ENCODE measurements around the gene TBC1D5.

The TBC1D5 gene

GRCh38 chr3:17175187-17175807 is 567.1 kb downstream of the TBC1D5 start:
- Mint-ChIP-seq H3K4me3 (no peak overlapping the region), H3K27ac (no peak overlapping the region), H3K36me3 (peaks cover 28% of the 10 kb centered on the region)

GRCh38 chr3:17166369-17166768 is 576.1 kb downstream of the TBC1D5 start:
- Mint-ChIP-seq H3K9me3 (no peaks in the 10 kb centered on the region), H3K27me3 (no peaks in the 10 kb centered on the region), H3K36me3 (peaks cover 45% of the 10 kb centered on the region), H3K27ac (no peak overlapping the region), H3K4me3 (no peak overlapping the region), H3K4me1 (no peaks in the 10 kb centered on the region)
- ATAC-seq (ENCODE audit: low read depth) (no peak), DNase-seq (ENCODE audit: low spot score in 2 of 2) (no peak)

More at GRCh38 chr3:17175187-17175807, 567.1 kb downstream of the TBC1D5 start:
- Mint-ChIP-seq H3K27me3 (no peaks in the 10 kb centered on the region), H3K9me3 (no peaks in the 10 kb centered on the region), H3K4me1 (no peaks in the 10 kb centered on the region)
- ATAC-seq (ENCODE audit: low read depth) (no peak), DNase-seq (ENCODE audit: low spot score in 2 of 2) (no peak)

GRCh38 chr3:17162116-17162515 is 580.3 kb downstream of the TBC1D5 start:
- no peak overlapping the region for H3K4me3 Mint-ChIP-seq
- no peaks in the 10 kb centered on the region for H3K9me3 Mint-ChIP-seq
- peaks cover 53% of the 10 kb centered on the region for H3K36me3 Mint-ChIP-seq
- DNase-seq (ENCODE audit: low spot score in 2 of 2) (no peak), ATAC-seq (ENCODE audit: low read depth) (no peak)
- H3K27me3 Mint-ChIP-seq: no peaks in the 10 kb centered on the region
- H3K27ac Mint-ChIP-seq: no peak overlapping the region
- H3K4me1 Mint-ChIP-seq: no peaks in the 10 kb centered on the region

GRCh38 chr3:17160597-17160996 is 581.8 kb downstream of the TBC1D5 start:
- ATAC-seq (ENCODE audit: low read depth) (no peak), DNase-seq (ENCODE audit: low spot score in 2 of 2) (no peak)
- H3K9me3 Mint-ChIP-seq: no peaks in the 10 kb centered on the region
- no peak overlapping the region for H3K4me3 Mint-ChIP-seq
- no peaks in the 10 kb centered on the region for H3K4me1 Mint-ChIP-seq
- peaks cover 55% of the 10 kb centered on the region for H3K36me3 Mint-ChIP-seq
- no peak overlapping the region for H3K27ac Mint-ChIP-seq
- H3K27me3 Mint-ChIP-seq: no peaks in the 10 kb centered on the region

GRCh38 chr3:17158941-17159682 is 583.3 kb downstream of the TBC1D5 start:
- Mint-ChIP-seq H3K27me3 (no peaks in the 10 kb centered on the region), H3K36me3 (peaks cover 64% of the 10 kb centered on the region), H3K9me3 (peaks cover under 1% of the 10 kb centered on the region), H3K4me3 (no peak overlapping the region), H3K4me1 (no peaks in the 10 kb centered on the region), H3K27ac (no peak overlapping the region)
- ATAC-seq (ENCODE audit: low read depth) (no peak), DNase-seq (ENCODE audit: low spot score in 2 of 2) (no peak)

- Mint-ChIP-seq H3K27me3 (no peaks in the 10 kb centered on the region), H3K27ac (no peak overlapping the region), H3K4me3 (no peak overlapping the region), H3K36me3 (peaks cover 66% of the 10 kb centered on the region), H3K4me1 (peaks cover 2% of the 10 kb centered on the region), H3K9me3 (peaks cover 8% of the 10 kb centered on the region)
- DNase-seq (ENCODE audit: low spot score in 2 of 2) (no peak), ATAC-seq (ENCODE audit: low read depth) (no peak)
Measured at GRCh38 chr3:17157713-17158112, 584.7 kb downstream of the TBC1D5 start.

GRCh38 chr3:17156864-17157263 is 585.6 kb downstream of the TBC1D5 start:
- H3K36me3 Mint-ChIP-seq: peaks cover 62% of the 10 kb centered on the region
- no peak for DNase-seq (ENCODE audit: low spot score in 2 of 2)
- peaks cover 4% of the 10 kb centered on the region for H3K4me1 Mint-ChIP-seq
- H3K27ac Mint-ChIP-seq: no peak overlapping the region
- H3K4me3 Mint-ChIP-seq: no peak overlapping the region
- no peak for ATAC-seq (ENCODE audit: low read depth)
- H3K9me3 Mint-ChIP-seq: peaks cover 8% of the 10 kb centered on the region
- H3K27me3 Mint-ChIP-seq: no peaks in the 10 kb centered on the region

- Mint-ChIP-seq H3K4me3 (no peak overlapping the region), H3K27me3 (no peaks in the 10 kb centered on the region), H3K4me1 (peaks cover 4% of the 10 kb centered on the region), H3K27ac (no peak overlapping the region), H3K9me3 (peaks cover 8% of the 10 kb centered on the region), H3K36me3 (peaks cover 60% of the 10 kb centered on the region)
- DNase-seq (ENCODE audit: low spot score in 2 of 2): no peak
- ATAC-seq (ENCODE audit: low read depth): no peak
Measured at GRCh38 chr3:17155951-17156350, 586.5 kb downstream of the TBC1D5 start.

GRCh38 chr3:17154941-17155340 is 587.5 kb downstream of the TBC1D5 start:
- Mint-ChIP-seq H3K27me3 (no peaks in the 10 kb centered on the region), H3K9me3 (peaks cover 8% of the 10 kb centered on the region), H3K4me1 (peaks cover 4% of the 10 kb centered on the region), H3K27ac (no peak overlapping the region), H3K36me3 (peaks cover 51% of the 10 kb centered on the region), H3K4me3 (no peak overlapping the region)
- DNase-seq (ENCODE audit: low spot score in 2 of 2): no peak
- ATAC-seq (ENCODE audit: low read depth): no peak

GRCh38 chr3:17154221-17154620 is 588.2 kb downstream of the TBC1D5 start:
- peaks cover 4% of the 10 kb centered on the region for H3K4me1 Mint-ChIP-seq
- no peak overlapping the region for H3K27ac Mint-ChIP-seq
- H3K4me3 Mint-ChIP-seq: no peak overlapping the region

GRCh38 chr3:17153209-17153608 is 589.2 kb downstream of the TBC1D5 start:
- Mint-ChIP-seq H3K36me3 (peaks cover 44% of the 10 kb centered on the region), H3K4me1 (peaks cover 4% of the 10 kb centered on the region), H3K9me3 (peaks cover 10% of the 10 kb centered on the region), H3K27me3 (no peaks in the 10 kb centered on the region), H3K27ac (no peak overlapping the region), H3K4me3 (no peak overlapping the region)
- DNase-seq (ENCODE audit: low spot score in 2 of 2): no peak
- ATAC-seq (ENCODE audit: low read depth): no peak

More at GRCh38 chr3:17154221-17154620, 588.2 kb downstream of the TBC1D5 start:
- H3K27me3 Mint-ChIP-seq: no peaks in the 10 kb centered on the region
- no peak for DNase-seq (ENCODE audit: low spot score in 2 of 2)
- peaks cover 8% of the 10 kb centered on the region for H3K9me3 Mint-ChIP-seq
- no peak for ATAC-seq (ENCODE audit: low read depth)
- peaks cover 47% of the 10 kb centered on the region for H3K36me3 Mint-ChIP-seq

GRCh38 chr3:17151598-17152373 is 590.6 kb downstream of the TBC1D5 start:
- DNase-seq (ENCODE audit: low spot score in 2 of 2) (no peak), ATAC-seq (ENCODE audit: low read depth) (peak; percentile 31)
- H3K9me3 Mint-ChIP-seq: peaks cover 10% of the 10 kb centered on the region
- H3K27me3 Mint-ChIP-seq: no peaks in the 10 kb centered on the region
- peaks cover 39% of the 10 kb centered on the region for H3K36me3 Mint-ChIP-seq
- H3K4me1 Mint-ChIP-seq: peaks cover 4% of the 10 kb centered on the region
- no peak overlapping the region for H3K27ac Mint-ChIP-seq
- no peak overlapping the region for H3K4me3 Mint-ChIP-seq

GRCh38 chr3:17149076-17149475 is 593.4 kb downstream of the TBC1D5 start:
- ATAC-seq (ENCODE audit: low read depth) (no peak), DNase-seq (ENCODE audit: low spot score in 2 of 2) (no peak)
- H3K36me3 Mint-ChIP-seq: peaks cover 14% of the 10 kb centered on the region
- no peaks in the 10 kb centered on the region for H3K27me3 Mint-ChIP-seq
- H3K4me3 Mint-ChIP-seq: no peak overlapping the region
- H3K4me1 Mint-ChIP-seq: peaks cover 4% of the 10 kb centered on the region
- peaks cover 9% of the 10 kb centered on the region for H3K9me3 Mint-ChIP-seq
- no peak overlapping the region for H3K27ac Mint-ChIP-seq

- peaks cover 3% of the 10 kb centered on the region for H3K4me1 Mint-ChIP-seq
- no peak overlapping the region for H3K4me3 Mint-ChIP-seq
- peaks cover 3% of the 10 kb centered on the region for H3K27me3 Mint-ChIP-seq
- DNase-seq (ENCODE audit: low spot score in 2 of 2) (no peak), ATAC-seq (ENCODE audit: low read depth) (no peak)
- H3K36me3 Mint-ChIP-seq: no peaks in the 10 kb centered on the region
- no peak overlapping the region for H3K27ac Mint-ChIP-seq
- H3K9me3 Mint-ChIP-seq: peaks cover 2% of the 10 kb centered on the region
Measured at GRCh38 chr3:17144665-17144993, 597.8 kb downstream of the TBC1D5 start.
